Natural killer cell treated with Interleukin-12 subunit alpha and Interleukin-12 subunit beta and Interleukin-15 and Interleukin-18, amount 100 ng/mL, for 72 hours (primary cell): ENCODE results near the gene RPTOR. TPM values are rescaled to one million over a fixed set of nuclear protein-coding genes. Genes with fewer than 3 reads are reported as not detected.
"Not testable (repeated sequence)": the region's sequence is repeated elsewhere in the genome, so short reads cannot be mapped to it uniquely, and the experiment has no call there.

Source experiments
- ATAC-seq, 2 donors: fragments of 150-1000 bp; cut with Tn5 transposase in 1 of 2; sonication (Bioruptor Pico), chemical (Tn5 transposase) in 1 of 2; 2 replicates each; pipeline ENCODE4 v1.10.0; 2021
- DNase-seq: peaks from one replicate; pipeline ENCODE4 v3.0.0; 2022; ENCODE audit warnings: low spot score
- H3K27ac Mint-ChIP-seq, 2 donors: 1 replicate in 1 of 2; 2 replicates in 1 of 2; pipeline ENCODE4 v1.8.0; 2022; ENCODE audit warnings: mixed read lengths in 2 of 2, mild to moderate bottlenecking in 1 of 2, moderate library complexity in 1 of 2
- H3K27me3 Mint-ChIP-seq, 2 donors: 1 replicate in 1 of 2; 2 replicates in 1 of 2; pipeline ENCODE4 v1.8.0; 2022; ENCODE audit warnings: mixed read lengths in 2 of 2
- H3K36me3 Mint-ChIP-seq: one replicate; pipeline ENCODE4 v1.8.0; 2022; ENCODE audit warnings: mixed read lengths
- H3K4me1 Mint-ChIP-seq, 2 donors: 1 replicate in 1 of 2; 2 replicates in 1 of 2; pipeline ENCODE4 v1.8.0; 2022; ENCODE audit warnings: low read depth in 2 of 2, mixed read lengths in 2 of 2, mild to moderate bottlenecking in 1 of 2
- H3K4me3 Mint-ChIP-seq: one replicate; pipeline ENCODE4 v1.8.0; 2022; ENCODE audit warnings: mixed read lengths
- H3K9me3 Mint-ChIP-seq: 2 replicates; pipeline ENCODE4 v1.8.0; 2022; ENCODE audit warnings: mixed read lengths
- total RNA-seq, 2 donors: library from RNA; stranded (reverse); gene quantifications; one replicate each; pipeline ENCODE4 v1.2.3, GENCODE V29; 2022

RPTOR gene
- total RNA-seq, 2 donors from 2014 or later = 44.1 to 92.4 TPM

- H3K9me3 Mint-ChIP-seq = peaks cover 10% of the 10 kb centered on the region
- peaks cover 5% of the 10 kb centered on the region for H3K36me3 Mint-ChIP-seq
- no peaks in the 10 kb centered on the region for H3K27me3 Mint-ChIP-seq
- peaks cover 13 to 30% of the 10 kb centered on the region in 2 donors for H3K4me1 Mint-ChIP-seq
- ATAC-seq (no peak), DNase-seq (no peak)
- H3K4me3 Mint-ChIP-seq = no peak overlapping the region
- no peak overlapping the region for H3K27ac Mint-ChIP-seq
Observed at GRCh38 chr17:80696456-80696855, 151.8 kb downstream of the RPTOR start.

GRCh38 chr17:80696964-80697363, 152.3 kb downstream of the RPTOR start:
- no peak for ATAC-seq
- Mint-ChIP-seq H3K4me1 (peaks cover 14 to 30% of the 10 kb centered on the region in 2 donors), H3K36me3 (peaks cover 5% of the 10 kb centered on the region), H3K27ac (no peak overlapping the region), H3K4me3 (no peak overlapping the region), H3K27me3 (no peaks in the 10 kb centered on the region), H3K9me3 (peaks cover 10% of the 10 kb centered on the region)
- DNase-seq = no peak

GRCh38 chr17:80698297-80698696, 153.7 kb downstream of the RPTOR start:
- H3K9me3 Mint-ChIP-seq = peaks cover 10% of the 10 kb centered on the region
- DNase-seq (no peak), ATAC-seq (no peak)
- peaks cover 27 to 43% of the 10 kb centered on the region in 2 donors for H3K4me1 Mint-ChIP-seq
- no peaks in the 10 kb centered on the region for H3K27me3 Mint-ChIP-seq
- H3K4me3 Mint-ChIP-seq = no peak overlapping the region
- no peak overlapping the region for H3K27ac Mint-ChIP-seq
- peaks cover 5% of the 10 kb centered on the region for H3K36me3 Mint-ChIP-seq

GRCh38 chr17:80699205-80699604, 154.6 kb downstream of the RPTOR start:
- not testable (repeated sequence) for H3K27ac Mint-ChIP-seq, ATAC-seq, DNase-seq, H3K36me3 Mint-ChIP-seq, H3K4me3 Mint-ChIP-seq, H3K27me3 Mint-ChIP-seq
- peaks cover 36 to 51% of the 10 kb centered on the region in 2 donors for H3K4me1 Mint-ChIP-seq
- H3K9me3 Mint-ChIP-seq = peaks cover 10% of the 10 kb centered on the region

DNA sequence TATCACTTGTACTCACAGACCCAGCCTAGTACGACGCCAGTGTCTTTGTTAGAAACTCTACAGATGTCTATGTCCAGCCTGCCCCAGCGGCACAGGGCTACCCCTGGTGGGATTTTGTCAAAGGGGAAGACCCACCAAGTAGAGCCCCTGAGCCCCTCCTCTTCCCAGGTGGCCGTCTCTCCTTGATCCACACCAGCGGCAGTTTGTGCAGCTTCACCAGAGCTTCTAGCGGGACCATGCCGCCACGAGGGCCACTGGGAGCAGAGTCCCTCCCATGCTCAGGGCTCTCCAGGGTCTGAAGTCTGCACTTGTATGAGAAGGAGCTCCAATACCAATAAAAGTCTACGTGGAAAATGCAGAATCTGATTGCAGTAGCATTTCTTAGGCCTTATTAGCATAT, 157.1 kb downstream of the RPTOR start:
- H3K27ac Mint-ChIP-seq = no peak overlapping the region
- H3K4me1 Mint-ChIP-seq = peaks cover 55 to 65% of the 10 kb centered on the region in 2 donors
- H3K36me3 Mint-ChIP-seq = peaks cover 5% of the 10 kb centered on the region

DNA sequence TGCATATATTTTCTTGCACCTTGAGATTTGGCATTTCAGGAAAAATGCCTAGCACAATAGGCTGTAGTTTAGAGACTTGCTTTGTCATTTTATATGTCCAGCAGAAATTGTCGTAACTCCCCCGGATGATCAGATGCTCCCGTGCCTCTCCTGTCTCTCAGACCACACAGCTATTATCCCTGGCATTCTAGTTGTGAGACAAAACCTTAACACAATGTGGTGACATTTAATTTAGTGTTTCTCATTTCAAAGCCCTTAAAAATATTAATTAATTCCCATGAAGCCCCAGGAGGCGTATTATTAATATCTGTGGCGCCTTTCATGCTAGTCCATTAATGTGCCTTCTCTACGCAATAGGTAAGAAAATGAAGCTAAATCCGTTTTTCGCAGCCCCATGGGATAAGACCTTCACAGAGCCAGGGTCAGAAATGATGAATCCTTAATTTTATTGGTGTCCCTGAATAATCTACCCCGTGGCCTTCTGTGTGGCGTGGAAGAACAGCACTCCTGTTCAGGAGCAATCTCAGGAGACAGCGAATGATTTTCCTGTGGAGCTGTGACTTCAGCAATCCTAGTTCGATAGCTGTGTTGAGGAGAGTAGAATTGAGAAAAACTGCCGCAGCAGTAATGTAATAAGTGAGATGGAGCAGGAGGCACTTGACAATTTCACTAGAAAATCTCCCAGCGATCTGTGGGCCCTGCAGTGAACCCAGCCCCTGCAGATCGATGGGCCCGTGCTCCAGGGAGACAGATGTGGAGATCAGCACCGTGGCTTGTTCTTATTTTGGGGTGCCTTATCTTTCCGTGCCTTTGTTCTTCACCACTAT, 157.9 kb downstream of the RPTOR start:
- H3K9me3 Mint-ChIP-seq = peaks cover 10% of the 10 kb centered on the region
- DNase-seq = no peak
- no peak for ATAC-seq
- H3K4me3 Mint-ChIP-seq = peak overlapping the region; percentile 26
- peaks cover 5% of the 10 kb centered on the region for H3K36me3 Mint-ChIP-seq
- peak overlapping the region; percentile 26 to 65 for H3K27ac Mint-ChIP-seq
- no peaks in the 10 kb centered on the region for H3K27me3 Mint-ChIP-seq
- peaks cover 51 to 63% of the 10 kb centered on the region in 2 donors for H3K4me1 Mint-ChIP-seq

More for the DNA sequence above, 157.1 kb downstream of the RPTOR start:
- Mint-ChIP-seq H3K27me3 (no peaks in the 10 kb centered on the region), H3K4me3 (no peak overlapping the region), H3K9me3 (peaks cover 10% of the 10 kb centered on the region)
- ATAC-seq = no peak
- DNase-seq = no peak

DNA sequence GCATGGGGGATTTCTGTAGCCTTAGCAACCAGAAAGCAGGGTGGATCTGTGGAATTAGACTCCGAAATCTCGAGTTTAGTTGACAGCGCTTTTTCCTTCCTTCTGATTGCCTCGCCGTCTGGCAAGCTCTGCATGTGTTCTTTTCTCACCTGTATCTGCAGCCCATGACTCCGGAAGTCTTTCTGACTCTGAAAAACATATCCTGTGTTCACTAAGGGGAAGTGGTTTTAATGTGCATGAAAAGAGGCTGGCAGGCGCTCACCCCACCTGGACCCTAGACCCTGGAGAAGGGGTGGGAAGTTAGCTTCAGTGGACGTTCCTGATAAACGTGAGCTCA, 158.5 kb downstream of the RPTOR start:
- peaks cover 5% of the 10 kb centered on the region for H3K36me3 Mint-ChIP-seq
- H3K9me3 Mint-ChIP-seq = peaks cover 10% of the 10 kb centered on the region
- H3K27ac Mint-ChIP-seq = peak overlapping the region; percentile 26 to 65
- DNase-seq (no peak), ATAC-seq (peak in 1 of 2 donors; percentile 70)
- peak overlapping the region; percentile 26 for H3K4me3 Mint-ChIP-seq
- H3K4me1 Mint-ChIP-seq = peaks cover 51 to 63% of the 10 kb centered on the region in 2 donors
- no peaks in the 10 kb centered on the region for H3K27me3 Mint-ChIP-seq

- Mint-ChIP-seq H3K4me1 (peaks cover 51 to 71% of the 10 kb centered on the region in 2 donors), H3K4me3 (peak overlapping the region; percentile 71), H3K27ac (peak overlapping the region; percentile 26 to 65), H3K36me3 (peaks cover 7% of the 10 kb centered on the region), H3K9me3 (peaks cover 10% of the 10 kb centered on the region), H3K27me3 (no peaks in the 10 kb centered on the region)
- ATAC-seq = no peak
- no peak for DNase-seq
Observed at GRCh38 chr17:80704381-80704819, 159.8 kb downstream of the RPTOR start.

DNA sequence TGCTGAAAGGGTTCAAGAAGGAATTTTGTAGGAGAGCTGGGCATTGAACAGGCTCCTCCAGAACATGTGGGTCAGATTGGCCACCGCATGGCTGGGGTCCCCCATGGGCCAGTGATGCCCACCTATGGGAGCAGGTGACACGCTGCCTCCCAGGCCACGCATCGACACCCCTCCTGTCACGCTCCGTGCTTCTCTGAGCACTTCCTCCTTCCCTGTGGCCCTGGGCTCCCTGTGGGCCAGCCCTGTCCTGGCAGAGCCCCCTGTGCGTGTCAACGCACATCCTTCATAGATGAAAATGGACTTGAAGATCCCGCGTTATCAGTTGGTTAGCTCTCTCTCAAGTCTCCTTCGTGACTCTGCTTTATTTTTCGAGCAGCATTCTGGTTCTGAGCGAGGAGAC, 160.3 kb downstream of the RPTOR start:
- H3K27ac Mint-ChIP-seq = peak overlapping the region in 1 of 2 donors; percentile 65
- H3K9me3 Mint-ChIP-seq = peaks cover 8% of the 10 kb centered on the region
- no peaks in the 10 kb centered on the region for H3K27me3 Mint-ChIP-seq
- no peak for ATAC-seq
- peaks cover 10% of the 10 kb centered on the region for H3K36me3 Mint-ChIP-seq
- DNase-seq = no peak
- H3K4me3 Mint-ChIP-seq = no peak overlapping the region
- H3K4me1 Mint-ChIP-seq = peaks cover 47 to 72% of the 10 kb centered on the region in 2 donors

DNA sequence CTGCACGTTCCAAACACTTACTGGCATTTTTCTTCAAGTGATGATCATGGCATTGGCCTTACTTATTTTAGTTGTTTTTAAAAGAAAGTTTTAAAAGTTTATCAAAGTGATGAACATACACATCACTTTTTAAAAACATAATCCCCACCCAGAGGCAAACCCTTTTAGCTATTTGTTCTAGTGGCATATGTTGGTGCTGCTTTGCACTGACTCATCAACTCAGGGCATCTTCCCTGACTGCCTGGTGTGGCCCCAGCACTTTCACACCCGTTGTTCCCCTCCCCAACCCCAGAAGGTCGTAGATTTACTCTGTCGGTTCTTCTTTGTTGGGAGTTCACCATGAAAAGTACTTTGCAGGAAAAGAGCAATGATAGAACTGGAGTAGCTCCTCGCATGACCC, 161.3 kb downstream of the RPTOR start:
- Mint-ChIP-seq H3K4me1 (peaks cover 43 to 69% of the 10 kb centered on the region in 2 donors), H3K27ac (peak overlapping the region in 1 of 2 donors; percentile 36), H3K27me3 (no peaks in the 10 kb centered on the region), H3K36me3 (peaks cover 7% of the 10 kb centered on the region), H3K4me3 (no peak overlapping the region), H3K9me3 (no peaks in the 10 kb centered on the region)
- DNase-seq (no peak), ATAC-seq (no peak)

GRCh38 chr17:80706463-80706867, 161.8 kb downstream of the RPTOR start:
- H3K4me3 Mint-ChIP-seq = no peak overlapping the region
- ATAC-seq (no peak), DNase-seq (no peak)
- peaks cover 43 to 72% of the 10 kb centered on the region in 2 donors for H3K4me1 Mint-ChIP-seq
- H3K36me3 Mint-ChIP-seq = peaks cover 7% of the 10 kb centered on the region
- H3K9me3 Mint-ChIP-seq = no peaks in the 10 kb centered on the region
- H3K27ac Mint-ChIP-seq = peak overlapping the region in 1 of 2 donors; percentile 36
- H3K27me3 Mint-ChIP-seq = no peaks in the 10 kb centered on the region

DNA sequence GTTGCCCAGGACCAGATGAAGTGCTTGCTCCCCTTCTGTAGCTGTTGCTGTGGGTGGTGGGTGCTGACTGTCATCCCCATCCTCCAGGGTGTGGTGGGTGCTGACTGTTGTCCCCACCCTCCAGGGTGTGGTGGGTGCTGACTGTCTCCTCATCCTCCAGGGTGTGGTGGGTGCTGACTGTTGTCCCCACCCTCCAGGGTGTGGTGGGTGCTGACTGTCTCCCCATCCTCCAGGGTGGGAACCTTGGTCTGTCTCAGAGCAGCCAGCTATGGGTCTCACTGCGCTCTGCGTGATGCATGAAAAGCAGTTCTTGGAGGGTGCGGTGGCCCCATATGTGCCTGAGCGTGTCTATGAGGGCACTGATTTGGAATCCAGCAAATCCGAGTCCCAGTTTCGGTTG, 163.8 kb downstream of the RPTOR start:
- Mint-ChIP-seq H3K36me3 (peaks cover 7% of the 10 kb centered on the region), H3K27me3 (no peaks in the 10 kb centered on the region), H3K9me3 (no peaks in the 10 kb centered on the region), H3K27ac (no peak overlapping the region), H3K4me1 (peaks cover 36 to 68% of the 10 kb centered on the region in 2 donors), H3K4me3 (no peak overlapping the region)
- ATAC-seq (no peak), DNase-seq (no peak)

DNA sequence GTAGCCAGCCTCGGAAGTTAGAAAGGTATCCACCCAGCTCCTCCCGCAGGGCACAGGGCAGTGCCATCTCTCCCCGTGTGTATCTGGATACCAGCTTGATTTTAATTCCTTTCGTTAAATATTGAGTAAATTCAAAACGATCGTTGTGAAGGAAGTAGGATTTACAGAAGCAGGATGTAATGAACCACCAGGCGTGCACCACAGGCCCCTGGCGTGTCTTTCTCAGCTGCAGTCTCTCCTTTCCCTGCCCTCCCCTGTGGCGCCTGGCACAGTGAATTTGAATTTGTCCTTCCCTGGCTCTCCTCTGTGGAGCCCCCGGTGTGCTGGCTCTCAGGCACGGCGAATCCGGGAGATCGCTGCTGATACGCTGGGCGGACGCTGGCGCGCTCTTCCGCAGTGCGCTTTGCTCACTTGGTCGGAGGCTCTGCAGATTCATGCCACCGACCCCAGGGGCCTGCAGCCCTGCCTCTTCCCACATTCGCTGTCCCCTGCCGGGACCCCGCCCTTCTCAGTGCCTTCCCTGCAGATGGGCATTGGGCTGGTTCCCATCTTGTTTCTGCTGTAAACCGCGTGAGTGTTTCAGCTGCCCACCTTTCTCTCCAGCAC, 164.6 kb downstream of the RPTOR start:
- ATAC-seq (peak in 1 of 2 donors; percentile 9), DNase-seq (no peak)
- Mint-ChIP-seq H3K9me3 (no peaks in the 10 kb centered on the region), H3K27me3 (no peaks in the 10 kb centered on the region), H3K27ac (peak overlapping the region in 1 of 2 donors; percentile 72), H3K36me3 (peaks cover 7% of the 10 kb centered on the region), H3K4me1 (peaks cover 28 to 61% of the 10 kb centered on the region in 2 donors), H3K4me3 (no peak overlapping the region)

DNA sequence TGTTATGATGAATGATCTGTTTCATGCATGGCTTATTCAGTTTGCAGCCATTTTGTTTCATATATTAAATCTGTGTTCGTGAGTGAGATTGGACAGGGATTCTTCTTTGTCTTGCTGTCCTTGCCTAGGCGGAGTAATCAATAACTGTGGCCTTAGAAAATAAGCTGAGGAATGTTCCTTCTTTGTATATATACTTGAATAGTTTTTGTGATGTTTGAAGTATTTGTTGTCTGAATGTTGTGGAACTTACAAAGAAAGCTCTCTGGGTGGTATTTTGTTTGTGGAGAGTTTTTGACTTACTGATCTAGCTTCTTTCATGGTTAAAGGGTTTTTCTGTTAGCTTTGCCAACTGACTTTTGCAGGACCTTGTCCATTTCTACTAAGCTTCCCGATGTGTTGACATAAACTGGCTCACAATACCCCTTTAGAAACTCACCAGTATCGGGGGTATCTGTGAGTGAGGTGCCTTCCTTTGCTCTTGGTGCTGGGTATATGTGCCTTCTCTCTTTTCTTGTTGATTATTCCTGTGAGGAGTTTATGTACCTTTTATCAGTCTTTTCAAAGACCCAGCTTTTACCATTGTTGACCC, 166.2 kb downstream of the RPTOR start:
- no peak overlapping the region for H3K4me3 Mint-ChIP-seq
- H3K9me3 Mint-ChIP-seq = no peaks in the 10 kb centered on the region
- DNase-seq = no peak
- no peaks in the 10 kb centered on the region for H3K27me3 Mint-ChIP-seq
- H3K4me1 Mint-ChIP-seq = peaks cover 16 to 49% of the 10 kb centered on the region in 2 donors
- H3K36me3 Mint-ChIP-seq = peaks cover 7% of the 10 kb centered on the region
- no peak for ATAC-seq
- H3K27ac Mint-ChIP-seq = peak overlapping the region in 1 of 2 donors; percentile 39
